ENCODE data around the gene STRN.
A peak's percentile ranks its signal among the peaks of the same experiment; 100 is the strongest.

STRN gene

DNA sequence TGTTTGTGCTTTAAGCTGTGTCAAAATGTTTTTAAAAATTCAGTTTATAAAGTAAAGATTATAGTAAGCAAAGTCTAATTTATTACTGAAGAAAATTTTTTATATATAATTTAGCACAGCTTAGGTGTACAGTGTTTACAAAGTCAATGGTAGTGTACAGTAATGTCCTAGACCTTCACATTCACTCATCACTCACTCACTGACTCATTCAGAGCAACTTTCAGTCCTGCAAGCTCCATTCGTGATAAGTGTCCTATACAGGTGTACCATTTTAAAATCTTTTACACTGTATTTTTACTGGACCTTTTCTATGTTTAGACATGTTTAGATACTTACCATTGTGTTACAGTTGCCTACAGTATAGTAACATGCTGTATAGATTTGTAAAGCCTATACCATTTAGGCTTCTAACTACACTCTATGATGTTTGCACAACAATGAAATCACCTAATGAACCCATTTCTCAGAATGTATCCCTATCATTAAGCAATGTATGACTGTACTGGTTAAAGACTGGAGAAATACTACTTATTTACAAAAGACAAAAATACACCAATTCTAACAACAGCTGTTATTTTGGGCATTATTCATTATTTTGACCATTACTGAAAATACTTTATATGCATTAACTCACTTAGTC is 95.1 kb downstream of the STRN start:
- H3K4me3 ChIP-seq, result no peak overlapping the region
- in situ Hi-C loops (cut with MboI; ENCODE audit: low sequenced_read_pairs), result no loop called here
- H3K9me3 ChIP-seq, result no peaks in the 10 kb centered on the region
- no peaks in the 10 kb centered on the region for H3K27me3 ChIP-seq (ENCODE audit: low read depth)
- no peaks in the 10 kb centered on the region for H3K4me1 ChIP-seq
- peaks cover 4% of the 10 kb centered on the region for H3K36me3 ChIP-seq (replicated peaks)
- DNase-seq (ENCODE audit: low spot score in 2 of 2), result no peak

- H3K9me3 ChIP-seq, result no peaks in the 10 kb centered on the region
- peaks cover 3% of the 10 kb centered on the region for H3K36me3 ChIP-seq (replicated peaks)
- H3K4me3 ChIP-seq, result no peak overlapping the region
- H3K27me3 ChIP-seq (ENCODE audit: low read depth), result no peaks in the 10 kb centered on the region
- no peak for DNase-seq (ENCODE audit: low spot score in 2 of 2)
- in situ Hi-C loops (cut with MboI; ENCODE audit: low sequenced_read_pairs), result no loop called here
- H3K4me1 ChIP-seq, result no peaks in the 10 kb centered on the region
These were observed 96.7 kb downstream of the STRN start for GRCh38 chr2:36869606-36870005.

GRCh38 chr2:36861896-36862295 is 104.4 kb downstream of the STRN start:
- no peaks in the 10 kb centered on the region for H3K9me3 ChIP-seq
- H3K27me3 ChIP-seq (ENCODE audit: low read depth), result no peaks in the 10 kb centered on the region
- in situ Hi-C loops (cut with MboI; ENCODE audit: low sequenced_read_pairs), result no loop called here
- H3K4me3 ChIP-seq, result no peak overlapping the region
- peaks cover 4% of the 10 kb centered on the region; the same call in 1 of the 2 replicates for H3K36me3 ChIP-seq (replicated peaks)
- no peak for DNase-seq (ENCODE audit: low spot score in 2 of 2)
- H3K4me1 ChIP-seq, result peaks cover 3% of the 10 kb centered on the region; the same call in 1 of the 2 replicates

DNA sequence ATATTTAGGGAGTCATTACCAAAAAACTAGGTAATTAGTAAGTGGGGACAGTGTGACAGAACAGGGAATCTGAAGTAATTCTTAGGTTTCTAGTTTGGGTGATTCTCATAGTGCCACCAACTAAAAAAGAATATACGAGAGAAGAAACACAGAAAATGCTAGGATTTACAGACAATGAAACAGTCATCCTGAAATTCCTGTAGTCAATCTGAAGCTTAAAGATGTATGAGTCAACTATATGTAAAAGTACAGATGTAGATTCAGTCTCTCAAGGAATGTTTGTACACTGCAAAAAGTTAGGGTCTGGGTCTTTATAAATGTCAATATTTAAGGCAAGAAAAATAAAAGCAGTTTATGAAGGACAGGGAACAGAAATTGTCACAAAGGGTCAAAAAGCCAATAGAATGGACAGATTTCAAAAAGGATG is 107.0 kb downstream of the STRN start:
- Histone ChIP-seq H3K36me3 (replicated peaks) (peaks cover 4% of the 10 kb centered on the region; the same call in 1 of the 2 replicates), H3K4me3 (no peak overlapping the region), H3K4me1 (peaks cover 7% of the 10 kb centered on the region), H3K27me3 (ENCODE audit: low read depth) (no peaks in the 10 kb centered on the region), H3K9me3 (no peaks in the 10 kb centered on the region)
- no peak for DNase-seq (ENCODE audit: low spot score in 2 of 2)
- in situ Hi-C loops (cut with MboI; ENCODE audit: low sequenced_read_pairs), result no loop called here

DNA sequence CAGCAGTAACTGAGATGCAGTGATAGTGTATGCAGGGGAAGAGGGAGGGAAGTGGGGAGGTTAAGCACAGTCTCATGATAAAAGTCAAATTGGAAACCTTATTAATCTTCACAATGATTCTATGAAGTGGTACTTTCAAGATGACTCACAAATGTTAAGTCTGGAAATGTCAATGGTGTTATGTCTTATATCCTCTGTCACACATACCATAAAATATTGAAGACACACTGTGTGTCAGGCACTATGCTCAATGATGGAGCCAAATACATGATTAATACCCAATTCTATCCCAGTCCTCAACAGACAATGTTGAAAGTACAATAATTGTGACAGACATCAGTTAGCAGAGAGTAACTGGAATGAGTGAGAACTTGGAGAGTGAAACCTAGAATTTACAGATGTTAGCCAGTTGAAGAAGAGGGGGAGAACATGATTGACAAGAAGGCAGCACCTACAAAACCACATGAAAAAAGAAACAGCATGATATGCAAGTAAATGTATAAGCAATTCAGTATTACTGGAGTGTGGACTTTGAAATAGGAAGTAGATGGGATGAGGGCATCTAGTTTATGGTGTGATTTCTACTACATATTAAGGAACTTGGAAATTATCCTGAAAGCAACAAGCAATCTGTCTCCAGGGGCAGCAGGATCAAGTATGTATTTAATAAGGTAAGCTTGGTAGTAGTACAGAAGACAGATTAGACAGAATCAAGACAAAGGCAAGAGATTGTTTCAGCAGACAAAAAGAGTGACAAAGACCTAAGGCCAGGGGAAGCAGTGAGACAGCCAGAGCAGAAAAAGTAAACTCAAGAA is 107.6 kb downstream of the STRN start:
- Histone ChIP-seq H3K9me3 (no peaks in the 10 kb centered on the region), H3K4me1 (peaks cover 7% of the 10 kb centered on the region), H3K4me3 (no peak overlapping the region), H3K36me3 (replicated peaks) (peaks cover 4% of the 10 kb centered on the region; the same call in 1 of the 2 replicates), H3K27me3 (ENCODE audit: low read depth) (no peaks in the 10 kb centered on the region)
- in situ Hi-C loops (cut with MboI; ENCODE audit: low sequenced_read_pairs), result no loop called here
- peak in 1 of 2 experiments; percentile 13 for DNase-seq (ENCODE audit: low spot score in 2 of 2)

DNA sequence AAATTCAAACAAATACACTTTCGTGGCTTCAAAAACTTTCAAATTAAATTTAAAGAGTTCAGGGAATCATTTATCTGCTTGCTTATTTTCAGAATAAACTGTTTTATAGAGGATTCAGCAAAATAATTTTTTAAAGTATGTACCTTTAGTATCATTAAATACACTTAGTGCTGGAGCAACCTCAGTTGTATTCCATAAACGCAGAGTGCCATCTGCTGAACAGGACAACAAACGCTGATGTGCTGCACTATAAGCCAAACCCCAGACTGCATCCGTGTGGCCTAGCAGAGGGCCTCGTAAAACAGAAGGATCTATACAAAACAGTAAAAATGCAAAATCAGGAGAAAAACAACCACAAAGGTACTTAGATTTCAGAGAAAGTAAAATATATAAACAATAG is 108.6 kb downstream of the STRN start:
- H3K36me3 ChIP-seq (replicated peaks), result peaks cover 4% of the 10 kb centered on the region; the same call in 1 of the 2 replicates
- DNase-seq (ENCODE audit: low spot score in 2 of 2), result no peak
- in situ Hi-C loops (cut with MboI; ENCODE audit: low sequenced_read_pairs), result no loop called here

DNA sequence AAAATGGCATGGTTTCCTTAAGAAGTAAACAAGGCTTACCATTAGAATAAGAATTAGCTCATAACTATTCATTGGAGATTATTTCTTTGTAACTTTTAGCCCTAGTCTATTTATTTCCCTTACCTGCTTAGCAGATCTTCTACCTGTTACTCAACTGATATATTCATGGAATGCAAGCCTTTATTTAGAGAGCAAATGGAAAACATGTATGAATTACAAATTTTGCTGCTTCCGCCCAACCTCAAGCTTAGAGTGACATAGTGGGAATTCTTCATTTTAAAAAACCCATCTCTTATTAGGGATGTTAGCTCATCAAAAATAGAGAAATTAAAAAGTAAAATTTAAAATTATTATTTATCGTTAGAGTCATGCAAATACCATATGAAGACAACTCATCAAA is 110.9 kb downstream of the STRN start:
- in situ Hi-C loops (cut with MboI; ENCODE audit: low sequenced_read_pairs), result no loop called here
- no peak for DNase-seq (ENCODE audit: low spot score in 2 of 2)
- H3K9me3 ChIP-seq, result no peaks in the 10 kb centered on the region
- peaks cover 7% of the 10 kb centered on the region for H3K4me1 ChIP-seq
- H3K27me3 ChIP-seq (ENCODE audit: low read depth), result no peaks in the 10 kb centered on the region
- no peak overlapping the region for H3K4me3 ChIP-seq
- H3K36me3 ChIP-seq (replicated peaks), result peaks cover 4% of the 10 kb centered on the region; the same call in 1 of the 2 replicates

More for the DNA sequence above, 108.6 kb downstream of the STRN start:
- Histone ChIP-seq H3K27me3 (ENCODE audit: low read depth) (no peaks in the 10 kb centered on the region), H3K9me3 (no peaks in the 10 kb centered on the region), H3K4me1 (peaks cover 7% of the 10 kb centered on the region), H3K4me3 (no peak overlapping the region)

DNA sequence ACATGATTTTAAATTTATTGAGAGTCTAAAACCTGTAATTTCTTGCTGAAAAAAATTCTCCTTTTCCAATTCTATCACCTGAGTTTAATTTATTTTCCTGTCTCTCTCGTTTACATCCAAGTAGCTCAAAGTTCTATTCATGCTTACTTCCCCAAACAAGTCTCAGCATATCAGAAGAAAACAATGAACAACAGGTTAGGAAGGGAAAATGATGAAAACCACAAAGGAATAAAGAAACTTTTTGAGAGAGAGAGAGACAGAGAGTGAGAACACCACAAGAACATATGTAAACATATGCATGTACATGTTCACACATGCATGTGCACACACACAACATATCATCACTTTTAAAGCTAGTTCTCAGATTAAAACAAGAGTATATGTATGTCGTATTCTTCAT is 112.1 kb downstream of the STRN start:
- Histone ChIP-seq H3K27me3 (ENCODE audit: low read depth) (no peaks in the 10 kb centered on the region), H3K4me1 (peaks cover 4% of the 10 kb centered on the region; the same call in 1 of the 2 replicates), H3K9me3 (no peaks in the 10 kb centered on the region), H3K36me3 (replicated peaks) (peaks cover 8% of the 10 kb centered on the region), H3K4me3 (no peak overlapping the region)
- in situ Hi-C loops (cut with MboI; ENCODE audit: low sequenced_read_pairs), result no loop called here
- no peak for DNase-seq (ENCODE audit: low spot score in 2 of 2)

- Histone ChIP-seq H3K36me3 (replicated peaks) (peaks cover 4% of the 10 kb centered on the region), H3K4me3 (no peak overlapping the region), H3K9me3 (no peaks in the 10 kb centered on the region), H3K27me3 (ENCODE audit: low read depth) (no peaks in the 10 kb centered on the region), H3K4me1 (no peaks in the 10 kb centered on the region)
- in situ Hi-C loops (cut with MboI; ENCODE audit: low sequenced_read_pairs), result no loop called here
- no peak for DNase-seq (ENCODE audit: low spot score in 2 of 2)
These were observed 117.1 kb downstream of the STRN start for GRCh38 chr2:36849265-36849664.

- in situ Hi-C loops (cut with MboI; ENCODE audit: low sequenced_read_pairs), result no loop called here
These were observed 122.5 kb downstream of the STRN start for GRCh38 chr2:36843838-36844237.

GRCh38 chr2:36839976-36840617 is 126.2 kb downstream of the STRN start:
- no peaks in the 10 kb centered on the region for H3K9me3 ChIP-seq
- in situ Hi-C loops (cut with MboI; ENCODE audit: low sequenced_read_pairs), result no loop called here
- no peaks in the 10 kb centered on the region for H3K27me3 ChIP-seq (ENCODE audit: low read depth)
- no peak overlapping the region for H3K4me3 ChIP-seq
- no peaks in the 10 kb centered on the region for H3K36me3 ChIP-seq (replicated peaks)
- DNase-seq (ENCODE audit: low spot score in 2 of 2), result no peak
- H3K4me1 ChIP-seq, result peaks cover 10% of the 10 kb centered on the region

More at GRCh38 chr2:36843838-36844237, 122.5 kb downstream of the STRN start:
- no peak overlapping the region for H3K4me3 ChIP-seq
- DNase-seq (ENCODE audit: low spot score in 2 of 2), result no peak
- no peaks in the 10 kb centered on the region for H3K4me1 ChIP-seq
- H3K9me3 ChIP-seq, result no peaks in the 10 kb centered on the region
- H3K36me3 ChIP-seq (replicated peaks), result no peaks in the 10 kb centered on the region; the same call in 1 of the 2 replicates
- no peaks in the 10 kb centered on the region for H3K27me3 ChIP-seq (ENCODE audit: low read depth)

GRCh38 chr2:36834731-36835524 is 131.4 kb downstream of the STRN start:
- no peaks in the 10 kb centered on the region for H3K27me3 ChIP-seq (ENCODE audit: low read depth)
- no peak overlapping the region for H3K4me3 ChIP-seq
- in situ Hi-C loops (cut with MboI; ENCODE audit: low sequenced_read_pairs), result no loop called here
- H3K9me3 ChIP-seq, result no peaks in the 10 kb centered on the region
- no peaks in the 10 kb centered on the region for H3K36me3 ChIP-seq (replicated peaks)
- H3K4me1 ChIP-seq, result peaks cover 13% of the 10 kb centered on the region
- peak; percentile 14 to 67 for DNase-seq (ENCODE audit: low spot score in 2 of 2)

- DNase-seq (ENCODE audit: low spot score in 2 of 2), result no peak
- Histone ChIP-seq H3K36me3 (replicated peaks) (no peaks in the 10 kb centered on the region), H3K4me3 (no peak overlapping the region), H3K9me3 (no peaks in the 10 kb centered on the region), H3K4me1 (peaks cover 13% of the 10 kb centered on the region), H3K27me3 (ENCODE audit: low read depth) (no peaks in the 10 kb centered on the region)
- in situ Hi-C loops (cut with MboI; ENCODE audit: low sequenced_read_pairs), result no loop called here
These were observed 132.1 kb downstream of the STRN start for GRCh38 chr2:36834203-36834602.

Measured in HAP-1 (cell line).